HEK293T (cell line): Measurements from ENCODE around the gene IBTK.
"Not testable (repeated sequence)": the region's sequence is repeated elsewhere in the genome, so short reads cannot be mapped to it uniquely, and the experiment has no call there.

Experiments
- CTCF ChIA-PET: fragments of 350-600 bp; formaldehyde crosslinking; extraction: SDS; loops from one replicate; lab custom pipeline; 2021; ENCODE audit warnings: antibody characterized with exemption, inconsistent platforms; lab: Yijun Ruan, JAX
- POLR2A ChIA-PET: fragments of 350-600 bp; formaldehyde crosslinking; extraction: SDS; loops from one replicate; lab custom pipeline; 2020; ENCODE audit warnings: antibody characterized with exemption, inconsistent platforms; lab: Yijun Ruan, JAX
- DNase-seq: peaks from one replicate; pipeline ENCODE4 v3.0.0; 2012; ENCODE audit warnings: mixed read lengths; ENCODE audit errors: extremely low spot score
- ARNT ChIP-seq: fragments of 450-650 bp; IDR thresholded peaks from 2 replicates; pipeline ENCODE4 v1.6.1; 2017; ENCODE audit warnings: mild to moderate bottlenecking
- BHLHE40 ChIP-seq: fragments of 450-650 bp; IDR thresholded peaks from 2 replicates; pipeline ENCODE4 v1.6.1; 2016; ENCODE audit warnings: mild to moderate bottlenecking, moderate library complexity, borderline replicate concordance
- CTBP1 ChIP-seq: fragments of 450-650 bp; IDR thresholded peaks from 2 replicates; pipeline ENCODE4 v1.6.1; 2016; ENCODE audit warnings: borderline replicate concordance
- ELF4 ChIP-seq: fragments of 450-650 bp; IDR thresholded peaks from 2 replicates; pipeline ENCODE4 v1.6.1; 2017; ENCODE audit warnings: antibody characterized with exemption
- FOXA1 ChIP-seq: fragments of 450-650 bp; IDR thresholded peaks from 2 replicates; pipeline ENCODE4 v1.6.1; 2016; ENCODE audit warnings: mild to moderate bottlenecking
- FOXK2 ChIP-seq: fragments of 450-650 bp; IDR thresholded peaks from 2 replicates; pipeline ENCODE4 v1.6.1; 2016; ENCODE audit warnings: mild to moderate bottlenecking
- FOXM1 ChIP-seq: fragments of 450-650 bp; IDR thresholded peaks from 2 replicates; pipeline ENCODE4 v1.6.1; 2017; ENCODE audit warnings: mild to moderate bottlenecking, borderline replicate concordance
- HDGF ChIP-seq: fragments of 450-650 bp; IDR thresholded peaks from 2 replicates; pipeline ENCODE4 v1.6.1; 2017; ENCODE audit warnings: antibody characterized with exemption, borderline replicate concordance
- L3MBTL2 ChIP-seq: fragments of 450-650 bp; conservative IDR thresholded peaks from 2 replicates; pipeline ENCODE4 v1.6.1; 2016; ENCODE audit warnings: mild to moderate bottlenecking
- LEF1 ChIP-seq: fragments of 450-650 bp; IDR thresholded peaks from 2 replicates; pipeline ENCODE4 v1.6.1; 2017; ENCODE audit warnings: mild to moderate bottlenecking, borderline replicate concordance
- NFRKB ChIP-seq: fragments of 450-650 bp; IDR thresholded peaks from 2 replicates; pipeline ENCODE4 v1.6.1; 2016; ENCODE audit warnings: mild to moderate bottlenecking, moderate library complexity
- SP1 ChIP-seq: fragments of 450-650 bp; IDR thresholded peaks from 2 replicates; pipeline ENCODE4 v1.6.1; 2017
- SUZ12 ChIP-seq: fragments of 450-650 bp; IDR thresholded peaks from 2 replicates; pipeline ENCODE4 v1.6.1; 2016; ENCODE audit warnings: mild to moderate bottlenecking
- TARDBP ChIP-seq: fragments of 450-650 bp; IDR thresholded peaks from 2 replicates; pipeline ENCODE4 v1.6.1; 2016
- ZNF384 ChIP-seq: fragments of 450-650 bp; IDR thresholded peaks from 2 replicates; pipeline ENCODE4 v1.6.1; 2016
- TF ChIP-seq, protein P1 (sequence below): fragments of 450-650 bp; IDR thresholded peaks from 2 replicates; pipeline ENCODE4 v1.6.1; 2016

Gene IBTK

DNA sequence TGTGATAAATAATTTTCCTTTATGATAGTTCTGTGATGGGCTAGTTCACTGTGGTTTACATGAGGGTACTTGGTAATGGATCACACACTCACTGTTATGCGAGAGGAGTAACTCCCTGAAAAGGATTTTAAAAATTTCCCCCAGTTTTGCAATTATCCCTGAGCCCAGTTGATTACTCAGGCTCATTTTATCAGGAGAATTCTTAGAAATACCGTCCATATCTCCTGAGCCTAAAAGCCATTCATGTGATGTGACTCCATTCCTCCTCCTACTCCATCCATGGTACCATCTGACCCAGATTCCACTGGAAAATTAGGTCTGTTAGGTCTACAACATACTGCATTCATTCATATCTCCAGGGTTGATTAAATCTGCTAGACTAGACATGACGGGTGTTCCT lies 16.4 kb upstream of the IBTK start:
- ChIA-PET POLR2A (no interaction called here), CTCF (no interaction called here)
- DNase-seq: no peak

DNA sequence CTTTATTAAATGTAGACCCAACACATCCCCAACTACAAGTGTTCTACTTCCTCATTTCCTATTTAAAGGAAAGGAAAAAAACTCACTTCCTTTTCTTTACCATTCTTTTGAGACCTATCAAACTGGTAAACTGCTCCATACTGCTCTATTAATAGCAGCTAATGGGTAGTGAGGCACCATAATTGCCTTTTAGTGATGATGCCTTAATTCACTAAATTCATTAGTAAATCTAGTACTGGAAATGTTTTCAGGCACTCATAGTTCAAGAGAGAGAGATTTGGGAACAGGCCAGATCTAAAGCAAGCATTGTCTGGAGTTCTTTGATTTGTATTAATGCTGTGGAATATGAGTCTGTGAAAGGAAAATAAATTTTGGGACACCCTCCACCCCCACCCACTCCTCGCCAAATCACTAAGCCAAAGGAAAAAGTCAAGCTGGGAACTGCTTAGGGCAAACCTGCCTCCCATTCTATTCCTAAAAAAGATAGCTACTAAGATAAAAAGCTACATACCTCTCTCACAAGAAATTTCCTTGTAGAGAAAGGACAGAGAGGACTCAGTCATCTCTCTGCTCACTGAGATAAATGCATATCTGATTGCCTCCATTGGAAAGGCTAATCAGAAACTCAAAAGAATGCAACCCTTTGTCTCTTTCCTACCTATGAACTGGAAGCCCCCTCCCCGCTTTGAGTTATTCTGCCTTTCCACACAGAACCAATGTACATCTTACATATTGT lies 13.6 kb upstream of the IBTK start:
- TF ChIP-seq L3MBTL2 (no peak), SP1 (no peak), LEF1 (no peak), NFRKB (no peak), SUZ12 (no peak), ARNT (no peak), FOXM1 (no peak), TARDBP (no peak), CTBP1 (no peak), ELF4 (no peak), FOXK2 (no peak), HDGF (no peak), BHLHE40 (no peak), ZNF384 (no peak), FOXA1 (no peak)
- TF ChIP-seq, protein P1, sequence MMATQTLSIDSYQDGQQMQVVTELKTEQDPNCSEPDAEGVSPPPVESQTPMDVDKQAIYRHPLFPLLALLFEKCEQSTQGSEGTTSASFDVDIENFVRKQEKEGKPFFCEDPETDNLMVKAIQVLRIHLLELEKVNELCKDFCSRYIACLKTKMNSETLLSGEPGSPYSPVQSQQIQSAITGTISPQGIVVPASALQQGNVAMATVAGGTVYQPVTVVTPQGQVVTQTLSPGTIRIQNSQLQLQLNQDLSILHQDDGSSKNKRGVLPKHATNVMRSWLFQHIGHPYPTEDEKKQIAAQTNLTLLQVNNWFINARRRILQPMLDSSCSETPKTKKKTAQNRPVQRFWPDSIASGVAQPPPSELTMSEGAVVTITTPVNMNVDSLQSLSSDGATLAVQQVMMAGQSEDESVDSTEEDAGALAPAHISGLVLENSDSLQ: no peak
- CTCF ChIA-PET: interaction anchor here (1.0 to 2.0 kb wide), 3 partner anchors 10 to 804 kb away, joined by 3 to 7 read pairs (median 6); partner anchors contain the start of gene UBE3D

More for the DNA sequence above, 16.4 kb upstream of the IBTK start:
- TF ChIP-seq, protein P1: no peak

DNA sequence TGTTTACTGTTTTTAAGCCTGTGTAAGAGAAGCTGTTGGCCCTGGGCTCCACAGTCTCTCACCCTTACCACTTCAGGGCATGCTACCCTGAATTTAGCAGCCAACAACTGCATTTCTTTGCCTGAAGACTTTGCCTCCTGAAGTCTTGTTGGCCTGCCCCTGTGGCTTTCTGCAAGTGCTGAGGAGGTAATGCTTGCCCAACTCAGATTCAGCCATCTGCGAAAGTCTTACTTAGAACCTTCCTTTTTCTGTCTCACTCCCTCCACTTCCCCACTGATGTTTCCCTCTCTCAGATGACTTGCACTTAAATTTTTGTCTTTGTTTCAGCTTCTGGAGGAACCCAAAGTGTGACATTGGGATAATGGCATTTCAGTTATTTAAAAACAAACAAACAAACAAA lies 11.8 kb upstream of the IBTK start:
- DNase-seq: no peak
- TF ChIP-seq LEF1 (no peak), ARNT (no peak), BHLHE40 (no peak), L3MBTL2 (no peak), SUZ12 (no peak), ZNF384 (no peak), FOXA1 (no peak), FOXM1 (no peak)
- ChIA-PET POLR2A (interaction anchor here (1.3 kb wide), 2 partner anchors 12 to 806 kb away, joined by 6 to 7 read pairs; partner anchors contain the start of genes IBTK and UBE3D), CTCF (interaction anchor here (1.0 kb wide), 1 partner anchor 807 kb away, joined by 3 read pairs; the partner anchor contains the start of gene UBE3D)

More for the DNA sequence above, 13.6 kb upstream of the IBTK start:
- no peak for DNase-seq
- POLR2A ChIA-PET: interaction anchor here (0.7 to 1.4 kb wide), 5 partner anchors 14 to 804 kb away, joined by 3 to 7 read pairs (median 5); partner anchors contain the start of genes IBTK and UBE3D

DNA sequence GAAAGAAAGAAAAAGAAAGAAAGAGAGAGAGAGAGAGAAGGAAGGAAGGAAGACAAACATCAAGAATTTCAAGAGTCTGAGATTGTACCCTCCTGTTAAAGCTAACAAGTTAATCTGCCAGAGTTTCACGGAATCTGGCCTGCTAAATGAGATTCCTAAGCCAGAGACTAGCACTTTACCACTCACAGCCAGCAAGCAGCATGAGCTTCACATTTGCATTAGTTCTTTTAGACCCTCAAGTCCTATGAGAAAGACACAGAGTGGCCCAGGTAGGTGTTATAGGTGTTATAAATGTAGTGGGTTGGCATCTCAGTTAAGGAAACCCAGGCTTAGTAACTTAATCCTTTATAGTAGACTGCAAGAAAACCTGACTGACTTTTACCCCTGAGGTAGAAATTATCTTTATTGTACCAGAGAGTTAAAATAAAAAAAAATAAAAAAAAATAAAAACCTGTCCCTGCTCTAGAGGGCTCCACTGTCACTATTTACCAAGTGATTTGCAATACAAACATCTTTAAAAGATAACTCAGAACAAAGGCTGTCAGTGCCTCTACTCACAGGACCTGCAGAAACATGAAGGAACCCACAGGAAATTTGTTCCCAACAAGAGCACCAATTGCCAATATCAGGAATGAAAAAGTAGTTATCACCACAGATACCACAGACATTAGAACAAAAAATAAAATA lies 9.7 kb upstream of the IBTK start:
- no peak for DNase-seq
- ChIA-PET POLR2A (interaction anchor here (2.3 kb wide), 1 partner anchor 9 kb away, joined by 7 read pairs; no protein-coding TSS in a partner anchor), CTCF (no interaction called here)
- 0 out of 2 replicates have a peak, but pooled peaks have one; percentile 49 for TF ChIP-seq ZNF384
- no peak for TF ChIP-seq HDGF
- no peak for TF ChIP-seq BHLHE40
- TF ChIP-seq, protein P1: 0 out of 2 replicates have a peak, but pooled peaks have one; percentile 16

DNA sequence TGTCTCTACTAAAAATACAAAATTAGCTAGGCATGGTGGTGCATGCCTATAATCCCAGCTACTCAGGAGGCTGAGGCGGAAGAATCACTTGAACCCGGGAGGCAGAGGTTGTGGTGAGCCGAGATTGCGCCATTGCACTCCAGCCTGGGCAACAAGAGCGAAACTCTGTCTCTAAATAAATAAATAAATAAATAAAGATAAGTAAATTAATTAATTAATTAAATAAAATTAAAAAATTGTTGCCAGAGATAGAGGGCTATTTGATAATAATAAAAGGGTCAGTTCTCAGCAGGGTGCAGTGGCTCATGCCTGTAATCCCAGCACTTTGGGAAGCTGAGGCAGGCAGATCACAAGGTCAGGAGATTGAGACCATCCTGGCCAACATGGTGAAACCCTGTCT lies 7.2 kb upstream of the IBTK start:
- CTCF ChIA-PET, DNase-seq, POLR2A ChIA-PET: not testable (repeated sequence)

DNA sequence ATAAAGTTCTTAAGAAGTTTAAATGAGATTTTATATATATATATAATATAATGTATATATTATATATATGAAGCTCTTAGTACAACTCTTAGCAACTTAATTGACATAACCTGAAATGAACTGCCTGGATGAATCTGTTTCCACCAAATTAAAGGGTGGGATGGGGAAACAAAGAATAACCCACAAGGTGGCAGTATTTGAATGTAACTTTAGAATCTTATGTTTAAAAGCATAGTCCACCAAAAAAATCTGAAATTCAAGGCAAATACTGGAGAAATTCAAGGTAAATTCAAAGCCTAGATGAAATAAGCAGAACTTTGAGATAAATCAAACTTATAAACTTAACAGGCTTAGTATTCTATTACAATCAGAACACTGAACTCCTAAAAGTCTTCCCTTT lies 4.4 kb upstream of the IBTK start:
- peak; percentile 14 for DNase-seq

More for the DNA sequence above, 4.4 kb upstream of the IBTK start:
- ChIA-PET POLR2A (no interaction called here), CTCF (interaction anchor here (0.8 kb wide), 1 partner anchor 813 kb away, joined by 3 read pairs; the partner anchor contains the start of gene UBE3D)
- TF ChIP-seq ELF4 (no peak), HDGF (no peak), FOXM1 (no peak), CTBP1 (no peak), BHLHE40 (no peak), LEF1 (no peak), ZNF384 (no peak), FOXA1 (no peak), FOXK2 (no peak), NFRKB (no peak), L3MBTL2 (no peak), TARDBP (no peak), ARNT (no peak), SUZ12 (no peak), SP1 (no peak)
- TF ChIP-seq, protein P1: no peak
